K562 (cell line): ENCODE measurements around the gene CTBP2. TPM values are rescaled to one million over a fixed set of nuclear protein-coding genes. Genes with fewer than 3 reads are reported as not detected.
A peak's percentile ranks its signal among the peaks of the same experiment; 100 is the strongest.

Source experiments
- ATAC-seq: fragments of 200-7000 bp; cut with Tn5 transposase; 3 replicates; pipeline ENCODE4 v1.9.1; 2020; ENCODE audit warnings: moderate library complexity
- BruUV-seq: library from RNA; stranded (reverse); fragments of 400-500 nt; replicated peaks from 2 replicates; lab custom pipeline; 2021; lab: Mats Ljungman, UMichigan
- CTCF ChIA-PET: fragments of 300-600 bp; formaldehyde crosslinking; extraction: SDS; loops from one replicate; lab custom pipeline; 2021; ENCODE audit warnings: low intra/inter-chr PET ratio; lab: Yijun Ruan, JAX
- POLR2A ChIA-PET: fragments of 300-600, 350-650 bp; sonication (Branson Sonifier 250); formaldehyde crosslinking; extraction: SDS; loops from one replicate; lab custom pipeline; 2021; ENCODE audit warnings: antibody characterized with exemption, inconsistent platforms; lab: Yijun Ruan, JAX
- DNase-seq, 4 experiments: peaks; one replicate each; pipeline versions ENCODE4 v3.0.0 to v3.0.0-alpha.2; 2011 to 2018; ENCODE audit warnings: low spot score in 3 of 4, mixed read lengths in 3 of 4; ENCODE audit errors: extremely low read depth in 1 of 4
- FAIRE-seq: peaks from 2 replicates; lab custom pipeline; 2011; peaks lifted over from hg19 to GRCh38; lab: Jason Lieb, UNC
- H2AFZ ChIP-seq: 2 replicates; pipeline ENCODE4 v1.6.0; 2011; ENCODE audit warnings: low read depth, low read length, control low read depth, inconsistent platforms
- H3K27ac ChIP-seq: fragments of 200-600 bp; 3 replicates; pipeline ENCODE4 v1.8.0; 2011; ENCODE audit warnings: low read depth, mild to moderate bottlenecking, control low read depth, inconsistent platforms, low read length, moderate library complexity, mixed read lengths; ENCODE audit errors: extremely low read depth
- H3K27me3 ChIP-seq, 2 experiments: fragments of 300-600 bp in 1 of 2; 2 replicates in 1 of 2; 3 replicates in 1 of 2; pipeline versions ENCODE4 v1.6.0 to v1.8.0; 2011; ENCODE audit warnings: inconsistent platforms in 2 of 2, low read length in 2 of 2, mild to moderate bottlenecking in 1 of 2, mixed read lengths in 1 of 2, moderate library complexity in 1 of 2; ENCODE audit not compliant: control insufficient read depth in 2 of 2, insufficient read depth in 2 of 2
- H3K36me3 ChIP-seq: fragments of 300-600 bp; 3 replicates; pipeline ENCODE4 v1.8.0; 2011; ENCODE audit warnings: mild to moderate bottlenecking, low read length, inconsistent platforms; ENCODE audit not compliant: control insufficient read depth, insufficient read depth
- H3K4me1 ChIP-seq, 2 experiments: fragments of 200-600 bp in 1 of 2; replicated peaks in 1 of 2; 2 replicates in 1 of 2; 3 replicates in 1 of 2; pipeline versions ENCODE4 v1.5.1 to v1.8.0; 2011; ENCODE audit warnings: inconsistent platforms in 2 of 2, low read length in 2 of 2, mild to moderate bottlenecking in 1 of 2, mixed read lengths in 1 of 2, moderate library complexity in 1 of 2; ENCODE audit not compliant: control insufficient read depth in 2 of 2, insufficient read depth in 2 of 2
- H3K4me2 ChIP-seq: 2 replicates; pipeline ENCODE4 v1.6.1; 2011; ENCODE audit warnings: low read length, control low read depth, inconsistent platforms, mixed read lengths; ENCODE audit not compliant: insufficient read depth
- H3K4me3 ChIP-seq: fragments of 200-600 bp; sonication (generic), shearing (Covaris generic); 2 replicates; pipeline ENCODE4 v1.5.1; 2016; ENCODE audit warnings: control low read depth, inconsistent platforms
- H3K79me2 ChIP-seq: fragments of 200-600 bp; 3 replicates; pipeline ENCODE4 v1.8.0; 2011; ENCODE audit warnings: low read length, inconsistent platforms; ENCODE audit not compliant: control insufficient read depth, insufficient read depth
- H3K9ac ChIP-seq, 2 experiments: 2 replicates each; pipeline versions ENCODE4 v1.6.0 to v1.6.1; 2011; ENCODE audit warnings: low read depth in 2 of 2, low read length in 2 of 2, control low read depth in 1 of 2, inconsistent platforms in 1 of 2, mild to moderate bottlenecking in 1 of 2, mixed read lengths in 1 of 2; ENCODE audit not compliant: insufficient read depth in 1 of 2
- H3K9me1 ChIP-seq: one replicate; pipeline ENCODE4 v1.6.0; 2011; ENCODE audit warnings: inconsistent platforms, mild to moderate bottlenecking, low read length, moderate library complexity; ENCODE audit not compliant: control insufficient read depth, insufficient read depth
- H3K9me3 ChIP-seq: replicated peaks from 2 replicates; pipeline ENCODE4 v1.5.1; 2011; ENCODE audit warnings: low read depth, low read length, inconsistent platforms; ENCODE audit not compliant: control insufficient read depth, insufficient read depth
- H4K20me1 ChIP-seq: replicated peaks from 2 replicates; pipeline ENCODE4 v1.6.1; 2011; ENCODE audit warnings: low read length, inconsistent platforms, mixed read lengths; ENCODE audit not compliant: control insufficient read depth, insufficient read depth
- ETS1 ChIP-seq: conservative IDR thresholded peaks from 2 replicates; pipeline ENCODE4 v1.6.1; 2011; ENCODE audit warnings: low read depth, mild to moderate bottlenecking, low read length; ENCODE audit not compliant: control insufficient read depth
- KDM5B ChIP-seq: fragments of 200-600 bp; sonication (generic); IDR thresholded peaks from 2 replicates; pipeline ENCODE4 v1.6.1; 2012; ENCODE audit warnings: low read depth, mild to moderate bottlenecking, moderate library complexity, low read length, control low read depth, inconsistent platforms; ENCODE audit not compliant: insufficient replicate concordance
- MYNN ChIP-seq, 2 experiments: sonication (generic); formaldehyde crosslinking in 1 of 2; IDR thresholded peaks; 2 replicates each; pipeline versions ENCODE4 v1.5.0 to v1.6.1; 2016 to 2020; ENCODE audit warnings: antibody characterized with exemption in 1 of 2, missing genetic modification reagents in 1 of 2
- POLR2G ChIP-seq: fragments of 200-400 bp; formaldehyde crosslinking; IDR thresholded peaks from 2 replicates; pipeline ENCODE4 v1.6.1; 2017; ENCODE audit warnings: low read depth, mild to moderate bottlenecking, antibody characterized with exemption, low read length, moderate library complexity
- SMAD2 ChIP-seq: fragments of 150-350 bp; IDR thresholded peaks from 2 replicates; pipeline ENCODE4 v1.6.1; 2014; ENCODE audit warnings: low read depth, mild to moderate bottlenecking, low read length
- ZNF511 ChIP-seq: sonication (generic); formaldehyde crosslinking; IDR thresholded peaks from 2 replicates; pipeline ENCODE4 v1.8.0; 2022; ENCODE audit warnings: mild to moderate bottlenecking, missing genetic modification reagents
- ZNF583 ChIP-seq: fragments of 250-450 bp; sonication (Bioruptor Pico); IDR thresholded peaks from 2 replicates; pipeline ENCODE4 v1.4.0; 2020
- WGBS: fragments of 100-300 bp; shearing (Covaris generic); methylation state at CpG from one replicate; pipeline ENCODE4 v1.1.6; 2016; ENCODE audit warnings: low coverage, mixed read lengths; ENCODE audit not compliant: insufficient coverage; ENCODE audit errors: missing lambda C conversion rate; 5-methylcytosine and 5-hydroxymethylcytosine counted together
- in situ Hi-C: fragments of 300-500 bp; cut with MboI; formaldehyde crosslinking; loops from 4 replicates; pipeline ENCODE4 v1.15.0; 2018; ENCODE audit warnings: inconsistent platforms, mixed read lengths
- intact Hi-C: fragments of 100-400 bp; cut with micrococcal nuclease; formaldehyde crosslinking; loops from 2 replicates; pipeline ENCODE4 v1.14.2; 2022
- polyA plus RNA-seq, 8 experiments: library from polyadenylated mRNA; depleted of rRNA in 4 of 8; stranded (reverse) in 5 of 8; unstranded in 3 of 8; fragments of >200 nt; fragmentation: Nextera tagmentation in 2 of 8; fragmentation: Illumina TruSeq in 1 of 8; extraction: Ambion mirVana in 2 of 8; extraction: Trizol in 1 of 8; gene quantifications; 2 replicates each; pipeline versions ENCODE4 v1.2.1 to v1.2.3, GENCODE V29; 2011 to 2014; ENCODE audit warnings: inconsistent platforms in 1 of 8, missing spikeins in 1 of 8
- total RNA-seq, 7 experiments: library from RNA; depleted of rRNA in 6 of 7; stranded (reverse); fragments of >200 nt in 6 of 7; fragmentation: Illumina TruSeq in 2 of 7; extraction: Trizol in 2 of 7; gene quantifications; 2 replicates each; pipeline versions ENCODE4 v1.2.1 to v1.2.3, GENCODE V29; 2011 to 2021; ENCODE audit warnings: low replicate concordance in 1 of 7

CTBP2 gene
- total and polyA plus RNA-seq, 9 of the 15 experiments (the other 6 are each of a cell fraction or from before 2014, with no cell fraction given), result 1.3 to 8.8 (median 5.1) TPM

GRCh38 chr10:125054216-125054615, 106.1 kb downstream of the CTBP2 start:
- ChIA-PET CTCF (no interaction called here), POLR2A (interaction anchor here (0.5 to 0.6 kb wide), 3 partner anchors 133 to 361 kb away, joined by 3 to 4 read pairs (median 4); no protein-coding TSS in a partner anchor)
- Histone ChIP-seq H3K9me1 (peaks cover 8% of the 10 kb centered on the region), H4K20me1 (peaks cover 19% of the 10 kb centered on the region), H3K4me3 (no peak overlapping the region), H3K27ac (no peak overlapping the region), H3K4me2 (no peak overlapping the region), H2AFZ (no peak overlapping the region), H3K79me2 (peaks cover 80% of the 10 kb centered on the region), H3K9ac (no peak overlapping the region), H3K9me3 (no peaks in the 10 kb centered on the region), H3K36me3 (peaks cover 14% of the 10 kb centered on the region; the same call in 2 of the 3 replicates), H3K27me3 (no peaks in the 10 kb centered on the region), H3K4me1 (peaks cover 36 to 40% of the 10 kb centered on the region in 2 experiments)
- TF ChIP-seq KDM5B, result no peak
- no peak for TF ChIP-seq ZNF583 (CRISPR knock-in tag)
- TF ChIP-seq SMAD2, result no peak
- no peak for TF ChIP-seq POLR2G
- no peak for TF ChIP-seq ETS1
- no peak for TF ChIP-seq ZNF511 (CRISPR knock-in tag)
- no peak for TF ChIP-seq MYNN (IDR thresholded peaks at IDR 0.05)
- TF ChIP-seq MYNN (CRISPR knock-in tag; IDR thresholded peaks at IDR 0.05), result no peak
- FAIRE-seq (no peak), ATAC-seq (no peak), DNase-seq (peak in 3 of 4 experiments; percentile 0 to 3 (median 2))
- in situ Hi-C loops (no loop called here), intact Hi-C loops (loop anchor here (5.0 kb wide), 1 partner anchor 93 kb away; no protein-coding TSS in a partner anchor)
- 100% methylated on average over 1 of the region's 3 CpGs for WGBS
- no TSS peak for BruUV-seq
